Left renal cortex interstitium (tissue), 4 donors: ENCODE measurements around the gene TRIM74. TPM values are rescaled to one million over a fixed set of nuclear protein-coding genes. Genes with fewer than 3 reads are reported as not detected.
"Not testable (repeated sequence)": the region's sequence is repeated elsewhere in the genome, so short reads cannot be mapped to it uniquely, and the experiment has no call there.

ENCODE experiments used
- DNase-seq, 4 donors: peaks; one replicate each; pipeline ENCODE4 v3.0.0-alpha.2; 2013; ENCODE audit warnings: low read depth in 4 of 4, low spot score in 2 of 4, missing footprints in 1 of 4
- polyA plus RNA-seq, 4 donors: library from polyadenylated mRNA; unstranded; fragments of 120-200 nt; gene quantifications; one replicate each; pipeline ENCODE4 v1.2.1, GENCODE V29; 2013; ENCODE audit not compliant: insufficient read length in 4 of 4

The TRIM74 gene
- polyA plus RNA-seq, 4 donors, result 0.59 to 3.5 (median 1.6) TPM

DNA sequence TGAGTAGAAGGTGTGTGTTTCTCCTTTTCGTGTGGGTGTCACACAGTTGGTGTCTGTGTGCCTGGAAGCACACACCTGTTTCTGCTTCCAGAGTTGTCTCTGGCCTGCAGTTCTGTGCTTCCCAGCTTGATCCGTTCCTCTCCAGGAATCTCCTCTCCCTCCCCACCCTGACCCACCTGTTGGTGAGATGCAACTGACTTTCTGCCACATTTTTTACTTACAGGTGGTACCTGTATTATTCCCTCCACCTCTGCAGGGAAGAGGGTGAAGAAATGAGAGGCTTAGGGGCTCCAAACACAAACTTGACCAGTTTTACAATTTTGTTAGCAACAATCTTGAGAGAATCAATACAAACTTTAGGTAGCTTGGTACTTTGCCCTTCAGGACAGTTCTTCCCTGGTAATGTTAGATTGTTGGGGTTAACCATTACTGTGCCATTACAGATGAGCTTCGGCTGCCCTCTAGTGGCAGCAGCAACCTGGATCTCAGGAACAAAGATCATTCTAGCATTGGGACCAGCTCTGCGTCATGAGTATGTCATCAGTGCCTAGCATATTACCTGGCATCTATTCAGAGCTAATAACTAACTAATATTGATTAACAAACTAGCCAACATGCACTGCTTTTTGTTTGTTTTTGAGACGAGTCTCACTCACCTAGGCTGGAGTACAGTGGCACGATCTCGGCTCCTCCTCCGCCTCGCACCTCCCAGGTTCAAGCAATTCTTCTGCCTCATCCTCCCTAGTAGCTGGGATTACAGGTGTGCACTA is 54.3 kb downstream of the TRIM74 start:
- DNase-seq, result not testable (repeated sequence)

DNA sequence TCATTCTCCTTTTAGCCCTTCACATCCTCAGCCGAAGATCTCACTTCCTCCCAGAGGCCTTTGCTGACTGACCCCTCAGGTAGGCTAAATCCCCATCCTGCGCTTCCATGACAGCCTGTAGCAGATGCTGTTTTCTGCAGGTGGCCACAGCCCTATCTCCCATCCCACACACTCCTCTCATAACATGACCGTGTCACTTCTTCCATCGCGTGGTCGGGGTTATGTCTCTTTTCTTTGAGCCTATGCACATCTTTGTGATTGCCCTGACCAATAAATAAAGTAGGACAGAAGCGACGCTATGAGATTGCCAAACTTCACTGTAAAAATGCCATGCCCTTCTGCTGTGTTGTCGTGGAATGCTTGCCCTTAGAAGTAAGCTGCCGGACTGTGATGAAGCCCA is 55.5 kb downstream of the TRIM74 start:
- not testable (repeated sequence) for DNase-seq

DNA sequence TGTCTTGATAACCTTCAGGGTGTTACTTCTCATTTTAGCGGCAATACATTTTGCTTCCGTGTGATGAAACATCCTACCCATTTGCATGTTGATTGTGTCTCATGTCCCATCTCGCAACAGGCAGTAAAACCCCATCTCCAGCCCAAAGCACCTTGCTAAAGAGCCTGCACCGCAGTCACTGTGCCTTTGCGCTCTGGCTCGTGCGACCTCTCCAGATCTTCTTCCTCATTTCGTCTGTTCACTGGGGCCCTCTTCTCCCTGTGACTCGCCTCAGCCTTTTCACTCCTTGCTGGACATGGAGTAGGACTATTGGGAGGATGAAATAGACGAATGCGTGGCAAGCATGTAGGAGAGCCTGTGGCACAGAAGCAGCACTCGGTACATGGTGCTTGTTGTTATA is 57.9 kb downstream of the TRIM74 start:
- DNase-seq, result not testable (repeated sequence)

Other genes with a start within 250 kb of the TRIM74 start
- 1 to 10 TPM; 2.5 to 8.1 (median 3.7) TPM for gene TYW1B, start 141.3 kb downstream of the TRIM74 start, polyA plus RNA-seq
- 10 to 100 TPM; 32.0 to 58.9 (median 44.9) TPM for gene POM121, start 44.4 kb downstream of the TRIM74 start, polyA plus RNA-seq
- 1 to 10 TPM in 1 of 4 donors, under 1 TPM in 3; 0.13 to 1.0 (median 0.60) TPM for gene SPDYE8, start 60.3 kb upstream of the TRIM74 start, polyA plus RNA-seq
- gene SPDYE11, start 88.4 kb upstream of the TRIM74 start, polyA plus RNA-seq, result 1 to 10 TPM in 2 of 4 donors, under 1 TPM in 2; 0.13 to 1.3 (median 0.66) TPM
- 1 to 10 TPM in 2 of 4 donors, under 1 TPM in 2; 0.13 to 1.2 (median 0.66) TPM for gene SPDYE9, start 116.6 kb upstream of the TRIM74 start, polyA plus RNA-seq